DOHH2 (cell line): ENCODE data around the gene ACP4.

ENCODE experiments used
- H3F3A ChIP-seq: fragments of 200-600 bp; sonication (generic), shearing (Covaris generic); 2 replicates; pipeline ENCODE4 v1.6.0; 2016; ENCODE audit warnings: antibody characterized with exemption, mild to moderate bottlenecking; ENCODE audit not compliant: control insufficient read depth, insufficient read depth
- H3K27ac ChIP-seq: fragments of 200-600 bp; sonication (generic); 2 replicates; pipeline ENCODE4 v1.5.1; 2014; ENCODE audit warnings: low read depth, mild to moderate bottlenecking, low read length, moderate library complexity
- H3K27me3 ChIP-seq: fragments of 200-600 bp; sonication (generic); 2 replicates; pipeline ENCODE4 v1.6.1; 2014; ENCODE audit warnings: mild to moderate bottlenecking, low read length, mixed read lengths; ENCODE audit not compliant: control insufficient read depth
- H3K36me3 ChIP-seq: fragments of 200-600 bp; sonication (generic); 2 replicates; pipeline ENCODE4 v1.6.1; 2014; ENCODE audit warnings: mild to moderate bottlenecking, low read length, moderate library complexity, mixed read lengths; ENCODE audit not compliant: control insufficient read depth
- H3K4me1 ChIP-seq: fragments of 200-600 bp; sonication (generic); 2 replicates; pipeline ENCODE4 v1.6.1; 2014; ENCODE audit warnings: mild to moderate bottlenecking, low read length, mixed read lengths; ENCODE audit not compliant: control insufficient read depth
- H3K4me2 ChIP-seq: fragments of 200-600 bp; sonication (generic); 2 replicates; pipeline ENCODE4 v1.6.0; 2014; ENCODE audit warnings: mild to moderate bottlenecking, low read length, moderate library complexity
- H3K4me3 ChIP-seq: fragments of 200-600 bp; sonication (generic); 2 replicates; pipeline ENCODE4 v1.5.1; 2014; ENCODE audit warnings: mild to moderate bottlenecking, low read length, mixed read lengths
- H3K79me2 ChIP-seq: fragments of 200-600 bp; sonication (generic); 2 replicates; pipeline ENCODE4 v1.6.1; 2014; ENCODE audit warnings: mild to moderate bottlenecking, low read length, mixed read lengths; ENCODE audit not compliant: control insufficient read depth
- H3K9me2 ChIP-seq: fragments of 200-600 bp; sonication (generic); replicated peaks from 2 replicates; pipeline ENCODE4 v1.6.1; 2014; ENCODE audit warnings: mild to moderate bottlenecking, low read length, mixed read lengths; ENCODE audit not compliant: control insufficient read depth
- H3K9me3 ChIP-seq: fragments of 200-600 bp; sonication (generic); 2 replicates; pipeline ENCODE4 v1.6.1; 2014; ENCODE audit warnings: antibody characterized with exemption, low read length, mixed read lengths; ENCODE audit not compliant: control insufficient read depth, insufficient read depth
- H4K20me1 ChIP-seq: fragments of 200-600 bp; sonication (generic); 2 replicates; pipeline ENCODE4 v1.6.0; 2014; ENCODE audit warnings: low read depth, mild to moderate bottlenecking, antibody characterized with exemption, low read length, moderate library complexity; ENCODE audit not compliant: control insufficient read depth, insufficient read depth
- CTCF ChIP-seq: fragments of 200-600 bp; sonication (generic); IDR thresholded peaks from one replicate; pipeline ENCODE4 v1.5.1; 2014; ENCODE audit warnings: antibody characterized with exemption, mild to moderate bottlenecking, low read depth, low read length; ENCODE audit not compliant: poor library complexity, severe bottlenecking
- EZH2phosphoT487 ChIP-seq: fragments of 200-600 bp; sonication (generic); IDR thresholded peaks from 2 replicates; pipeline ENCODE4 v1.6.1; 2017; ENCODE audit warnings: borderline replicate concordance, mild to moderate bottlenecking, antibody characterized with exemption, low read length, moderate library complexity, mixed read lengths

The ACP4 gene

GRCh38 chr19:50838239-50838638 is 48.0 kb downstream of the ACP4 start:
- Histone ChIP-seq H3K79me2 (no peaks in the 10 kb centered on the region), H3K4me1 (peaks cover 13% of the 10 kb centered on the region), H3F3A (no peaks in the 10 kb centered on the region), H3K9me3 (no peaks in the 10 kb centered on the region), H3K9me2 (no peaks in the 10 kb centered on the region), H3K4me3 (no peak overlapping the region), H3K4me2 (no peak overlapping the region), H3K27me3 (peaks cover 23% of the 10 kb centered on the region), H3K36me3 (no peaks in the 10 kb centered on the region), H4K20me1 (no peaks in the 10 kb centered on the region), H3K27ac (no peak overlapping the region)
- TF ChIP-seq EZH2phosphoT487 (no peak), CTCF (peak; percentile 55)

GRCh38 chr19:50839712-50840655 is 49.8 kb downstream of the ACP4 start:
- peaks cover 12% of the 10 kb centered on the region for H3K4me1 ChIP-seq
- H4K20me1 ChIP-seq = no peaks in the 10 kb centered on the region
- TF ChIP-seq CTCF (no peak), EZH2phosphoT487 (no peak)
- H3K36me3 ChIP-seq = no peaks in the 10 kb centered on the region
- H3F3A ChIP-seq = no peaks in the 10 kb centered on the region
- no peaks in the 10 kb centered on the region for H3K9me3 ChIP-seq
- H3K4me3 ChIP-seq = no peak overlapping the region
- H3K9me2 ChIP-seq = no peaks in the 10 kb centered on the region
- H3K27ac ChIP-seq = no peak overlapping the region
- no peak overlapping the region for H3K4me2 ChIP-seq
- no peaks in the 10 kb centered on the region for H3K79me2 ChIP-seq
- peaks cover 24% of the 10 kb centered on the region for H3K27me3 ChIP-seq

- no peaks in the 10 kb centered on the region for H3K36me3 ChIP-seq
- no peaks in the 10 kb centered on the region for H3K79me2 ChIP-seq
- peaks cover 5% of the 10 kb centered on the region; the same call in 1 of the 2 replicates for H3K27me3 ChIP-seq
- no peak overlapping the region for H3K27ac ChIP-seq
- H3K4me3 ChIP-seq = no peak overlapping the region
- H4K20me1 ChIP-seq = no peaks in the 10 kb centered on the region
- H3F3A ChIP-seq = no peaks in the 10 kb centered on the region
- TF ChIP-seq EZH2phosphoT487 (no peak), CTCF (no peak)
- H3K4me1 ChIP-seq = no peaks in the 10 kb centered on the region
- H3K4me2 ChIP-seq = no peak overlapping the region
- H3K9me2 ChIP-seq = no peaks in the 10 kb centered on the region
- no peaks in the 10 kb centered on the region for H3K9me3 ChIP-seq
These were observed 51.9 kb downstream of the ACP4 start for GRCh38 chr19:50842130-50842529.
